GM12878 (cell line): ENCODE results near the gene MRPL18. TPM values are rescaled to one million over a fixed set of nuclear protein-coding genes. Genes with fewer than 3 reads are reported as not detected.

Experiments
- ATAC-seq: fragments of 200-7000 bp; cut with Tn5 transposase; 3 replicates; pipeline ENCODE4 v1.9.1; 2020; ENCODE audit warnings: mild to moderate bottlenecking, moderate library complexity
- BruUV-seq: library from RNA; stranded (reverse); fragments of 400-500 nt; replicated peaks from 2 replicates; lab custom pipeline; 2021; lab: Mats Ljungman, UMichigan
- CTCF ChIA-PET: fragments of 300-600 bp; sonication (Branson Sonifier 250); formaldehyde crosslinking; extraction: SDS; loops from one replicate; lab custom pipeline; 2021; ENCODE audit warnings: inconsistent platforms; lab: Yijun Ruan, JAX
- POLR2A ChIA-PET: fragments of 350-600 bp; formaldehyde crosslinking; extraction: SDS; loops from one replicate; lab custom pipeline; 2021; ENCODE audit warnings: inconsistent platforms; lab: Charles Lee
- RAD21 ChIA-PET: fragments of 300-600 bp; sonication (Branson Sonifier 250); formaldehyde crosslinking; loops from one replicate; lab custom pipeline; 2023; ENCODE audit warnings: antibody characterized with exemption; ENCODE audit not compliant: unreplicated experiment; lab: Charles Lee
- SMC1A ChIA-PET: fragments of 300-600 bp; sonication (Branson Sonifier 250); formaldehyde crosslinking; loops from one replicate; lab custom pipeline; 2023; ENCODE audit not compliant: unreplicated experiment, uncharacterized antibody; lab: Charles Lee
- DNase-seq: peaks from one replicate; pipeline ENCODE4 v3.0.0-alpha.2; 2011; ENCODE audit warnings: low read depth, low spot score
- FAIRE-seq: peaks from 3 replicates; lab custom pipeline; 2011; peaks lifted over from hg19 to GRCh38; lab: Jason Lieb, UNC
- H2AFZ ChIP-seq: 2 replicates; pipeline ENCODE4 v1.6.0; 2011; ENCODE audit warnings: low read depth, low read length, control low read depth; ENCODE audit not compliant: control insufficient read depth
- H3K27ac ChIP-seq: 2 replicates; pipeline ENCODE4 v1.5.1; 2011; ENCODE audit warnings: control low read depth; ENCODE audit not compliant: control insufficient read depth, insufficient read depth
- H3K27me3 ChIP-seq, 2 experiments: replicated peaks in 1 of 2; 2 replicates each; pipeline versions ENCODE4 v1.6.0 to v1.6.1; 2011; ENCODE audit warnings: low read length in 1 of 2; ENCODE audit not compliant: control insufficient read depth in 2 of 2, insufficient read depth in 2 of 2
- H3K36me3 ChIP-seq, 2 experiments: 2 replicates each; pipeline ENCODE4 v1.5.1; 2011; ENCODE audit warnings: low read length in 1 of 2; ENCODE audit not compliant: control insufficient read depth in 2 of 2, insufficient read depth in 2 of 2
- H3K4me1 ChIP-seq: 2 replicates; pipeline ENCODE4 v1.6.1; 2011; ENCODE audit warnings: mild to moderate bottlenecking, low read length, moderate library complexity, mixed read lengths; ENCODE audit not compliant: control insufficient read depth, insufficient read depth
- H3K4me2 ChIP-seq: 2 replicates; pipeline ENCODE4 v1.6.0; 2011; ENCODE audit warnings: control low read depth; ENCODE audit not compliant: control insufficient read depth, insufficient read depth
- H3K4me3 ChIP-seq: fragments of 200-600 bp; sonication (generic); 2 replicates; pipeline ENCODE4 v1.5.1; 2016
- H3K79me2 ChIP-seq: 2 replicates; pipeline ENCODE4 v1.6.0; 2011; ENCODE audit warnings: low read length; ENCODE audit not compliant: control insufficient read depth, insufficient read depth
- H3K9ac ChIP-seq: 2 replicates; pipeline ENCODE4 v1.8.0; 2011; ENCODE audit warnings: low read length, control low read depth, mixed read lengths; ENCODE audit not compliant: control insufficient read depth, insufficient read depth
- H3K9me3 ChIP-seq: replicated peaks from 3 replicates; pipeline ENCODE4 v1.5.1; 2011; ENCODE audit warnings: mild to moderate bottlenecking, low read length; ENCODE audit not compliant: control insufficient read depth, insufficient read depth
- H4K20me1 ChIP-seq: 2 replicates; pipeline ENCODE4 v1.6.0; 2011; ENCODE audit not compliant: control insufficient read depth, insufficient read depth
- ATF2 ChIP-seq: IDR thresholded peaks from 2 replicates; pipeline ENCODE4 v1.6.1; 2012; ENCODE audit warnings: low read length, inconsistent platforms
- CHD4 ChIP-seq: fragments of 200-600 bp; sonication (generic); IDR thresholded peaks from 2 replicates; pipeline ENCODE4 v1.6.1; 2016; ENCODE audit warnings: mild to moderate bottlenecking
- IKZF2 ChIP-seq, 2 experiments: fragments of 450-650 bp; IDR thresholded peaks; 2 replicates each; pipeline ENCODE4 v1.6.1; 2017; ENCODE audit warnings: mild to moderate bottlenecking in 2 of 2, moderate library complexity in 2 of 2
- JUND ChIP-seq: IDR thresholded peaks from 2 replicates; pipeline ENCODE4 v1.6.1; 2012; ENCODE audit warnings: low read depth, mild to moderate bottlenecking, low read length, improper control_type of control experiment, moderate library complexity
- MEF2B ChIP-seq: fragments of 450-650 bp; IDR thresholded peaks from 2 replicates; pipeline ENCODE4 v1.6.1; 2018; ENCODE audit warnings: mild to moderate bottlenecking, moderate library complexity; ENCODE audit not compliant: partially characterized antibody, poor library complexity, severe bottlenecking
- MLLT1 ChIP-seq: fragments of 450-650 bp; IDR thresholded peaks from 2 replicates; pipeline ENCODE4 v1.6.1; 2016; ENCODE audit warnings: mild to moderate bottlenecking
- NR2C1 ChIP-seq: fragments of 450-650 bp; IDR thresholded peaks from 2 replicates; pipeline ENCODE4 v1.6.1; 2017; ENCODE audit warnings: antibody characterized with exemption, mild to moderate bottlenecking, moderate library complexity
- NR2F1 ChIP-seq: fragments of 450-650 bp; conservative IDR thresholded peaks from 2 replicates; pipeline ENCODE4 v1.6.1; 2017; ENCODE audit warnings: mild to moderate bottlenecking
- POLR2AphosphoS5 ChIP-seq: IDR thresholded peaks from 2 replicates; pipeline ENCODE4 v1.6.1; 2011; ENCODE audit warnings: mild to moderate bottlenecking, low read length, inconsistent platforms
- RAD51 ChIP-seq: fragments of 450-650 bp; IDR thresholded peaks from 2 replicates; pipeline ENCODE4 v1.6.1; 2016; ENCODE audit warnings: moderate library complexity, mild to moderate bottlenecking, inconsistent platforms
- RFX5 ChIP-seq: IDR thresholded peaks from 2 replicates; pipeline ENCODE4 v1.6.1; 2011; ENCODE audit warnings: low read depth, low read length, improper control_type of control experiment
- SREBF1 ChIP-seq: IDR thresholded peaks from 2 replicates; pipeline ENCODE4 v1.6.1; 2012; ENCODE audit warnings: mild to moderate bottlenecking, low read length
- STAT3 ChIP-seq: IDR thresholded peaks from 2 replicates; pipeline ENCODE4 v1.6.1; 2011; ENCODE audit warnings: low read depth, low read length, improper control_type of control experiment
- ZNF24 ChIP-seq: fragments of 450-650 bp; IDR thresholded peaks from 2 replicates; pipeline ENCODE4 v1.6.1; 2017; ENCODE audit warnings: antibody characterized with exemption, mild to moderate bottlenecking
- WGBS: methylation state at CpG from one replicate; pipeline ENCODE4 v1.1.6; 2016; ENCODE audit warnings: low lambda C conversion rate; ENCODE audit not compliant: insufficient replicate concordance, insufficient coverage; ENCODE audit errors: missing lambda C conversion rate; 5-methylcytosine and 5-hydroxymethylcytosine counted together
- in situ Hi-C: fragments of 300-500 bp; cut with MboI; formaldehyde crosslinking; loops from 9 replicates; pipeline ENCODE4 v1.14.3; 2018; ENCODE audit warnings: mixed read lengths
- intact Hi-C: fragments of 100-400 bp; cut with micrococcal nuclease; formaldehyde crosslinking; loops from one replicate; pipeline ENCODE4 v1.14.2; 2022; ENCODE audit not compliant: unreplicated experiment
- polyA plus RNA-seq, 11 experiments: library from polyadenylated mRNA; depleted of rRNA in 4 of 11; unstranded in 6 of 11; stranded (reverse) in 5 of 11; fragments of >200 nt; fragmentation: Nextera tagmentation in 4 of 11; fragmentation: Illumina TruSeq in 1 of 11; extraction: Ambion mirVana in 4 of 11; extraction: Trizol in 1 of 11; gene quantifications; 1 replicate in 1 of 11; 2 replicates in 10 of 11; pipeline versions ENCODE4 v1.2.1 to v1.2.3, GENCODE V29; 2011 to 2016; ENCODE audit warnings: inconsistent platforms in 2 of 11, missing spikeins in 2 of 11, low read depth in 1 of 11
- total RNA-seq, 4 experiments: library from RNA; depleted of rRNA in 3 of 4; stranded (reverse); fragments of >200 nt in 3 of 4; fragmentation: Illumina TruSeq in 1 of 4; extraction: Trizol in 1 of 4; gene quantifications; 2 replicates each; pipeline versions ENCODE4 v1.2.1 to v1.2.3, GENCODE V29; 2013 to 2021
- TF ChIP-seq, protein P1 (sequence below): fragments of 450-650 bp; IDR thresholded peaks from 2 replicates; pipeline ENCODE4 v1.6.1; 2017; ENCODE audit warnings: mild to moderate bottlenecking, moderate library complexity
- TF ChIP-seq, protein P2 (sequence below): fragments of 450-650 bp; conservative IDR thresholded peaks from 2 replicates; pipeline ENCODE4 v1.6.1; 2017; ENCODE audit warnings: mild to moderate bottlenecking, moderate library complexity
- TF ChIP-seq, protein P3 (sequence below): IDR thresholded peaks from 2 replicates; pipeline ENCODE4 v1.6.1; 2011; ENCODE audit warnings: low read depth, mild to moderate bottlenecking, low read length, moderate library complexity, borderline replicate concordance; ENCODE audit errors: extremely low read depth

MRPL18 gene
- total and polyA plus RNA-seq, 10 of the 15 experiments (the other 5 are each of a cell fraction or from before 2014, with no cell fraction given), result 68.5 to 203 (median 116) TPM

GRCh38 chr6:159837511-159837910 is 47.2 kb downstream of the MRPL18 start:
- in situ Hi-C loops, result no loop called here
- Histone ChIP-seq H3K36me3 (no peaks in the 10 kb centered on the region), H3K79me2 (no peaks in the 10 kb centered on the region), H3K4me2 (no peak overlapping the region), H3K9ac (no peak overlapping the region), H4K20me1 (no peaks in the 10 kb centered on the region), H3K4me3 (no peak overlapping the region), H3K9me3 (no peaks in the 10 kb centered on the region), H2AFZ (no peak overlapping the region), H3K27ac (no peak overlapping the region), H3K27me3 (no peaks in the 10 kb centered on the region), H3K4me1 (no peaks in the 10 kb centered on the region)
- intact Hi-C loops, result no loop called here
- RAD21 ChIA-PET, result no interaction called here
- FAIRE-seq (no peak), DNase-seq (no peak), ATAC-seq (no peak)
- WGBS, result 67% methylated on average over 8 of the region's 8 CpGs
- POLR2A ChIA-PET, result no interaction called here
- BruUV-seq, result no TSS peak
- CTCF ChIA-PET, result interaction anchor here (1.1 kb wide), 1 partner anchor 105 kb away, joined by 3 read pairs; no protein-coding TSS in a partner anchor
- SMC1A ChIA-PET, result interaction anchor here (0.5 to 1.8 kb wide), 4 partner anchors 14 to 1842 kb away, joined by 3 to 5 read pairs (median 3); no protein-coding TSS in a partner anchor
- TF ChIP-seq NR2C1, result no peak
- no peak for TF ChIP-seq RFX5
- TF ChIP-seq SREBF1, result no peak
- TF ChIP-seq ZNF24, result no peak
- no peak for TF ChIP-seq MLLT1
- TF ChIP-seq MEF2B, result no peak
- TF ChIP-seq IKZF2 (IDR thresholded peaks at IDR 0.05), result no peak
- TF ChIP-seq JUND, result no peak
- no peak for TF ChIP-seq CHD4
- TF ChIP-seq, protein P1, sequence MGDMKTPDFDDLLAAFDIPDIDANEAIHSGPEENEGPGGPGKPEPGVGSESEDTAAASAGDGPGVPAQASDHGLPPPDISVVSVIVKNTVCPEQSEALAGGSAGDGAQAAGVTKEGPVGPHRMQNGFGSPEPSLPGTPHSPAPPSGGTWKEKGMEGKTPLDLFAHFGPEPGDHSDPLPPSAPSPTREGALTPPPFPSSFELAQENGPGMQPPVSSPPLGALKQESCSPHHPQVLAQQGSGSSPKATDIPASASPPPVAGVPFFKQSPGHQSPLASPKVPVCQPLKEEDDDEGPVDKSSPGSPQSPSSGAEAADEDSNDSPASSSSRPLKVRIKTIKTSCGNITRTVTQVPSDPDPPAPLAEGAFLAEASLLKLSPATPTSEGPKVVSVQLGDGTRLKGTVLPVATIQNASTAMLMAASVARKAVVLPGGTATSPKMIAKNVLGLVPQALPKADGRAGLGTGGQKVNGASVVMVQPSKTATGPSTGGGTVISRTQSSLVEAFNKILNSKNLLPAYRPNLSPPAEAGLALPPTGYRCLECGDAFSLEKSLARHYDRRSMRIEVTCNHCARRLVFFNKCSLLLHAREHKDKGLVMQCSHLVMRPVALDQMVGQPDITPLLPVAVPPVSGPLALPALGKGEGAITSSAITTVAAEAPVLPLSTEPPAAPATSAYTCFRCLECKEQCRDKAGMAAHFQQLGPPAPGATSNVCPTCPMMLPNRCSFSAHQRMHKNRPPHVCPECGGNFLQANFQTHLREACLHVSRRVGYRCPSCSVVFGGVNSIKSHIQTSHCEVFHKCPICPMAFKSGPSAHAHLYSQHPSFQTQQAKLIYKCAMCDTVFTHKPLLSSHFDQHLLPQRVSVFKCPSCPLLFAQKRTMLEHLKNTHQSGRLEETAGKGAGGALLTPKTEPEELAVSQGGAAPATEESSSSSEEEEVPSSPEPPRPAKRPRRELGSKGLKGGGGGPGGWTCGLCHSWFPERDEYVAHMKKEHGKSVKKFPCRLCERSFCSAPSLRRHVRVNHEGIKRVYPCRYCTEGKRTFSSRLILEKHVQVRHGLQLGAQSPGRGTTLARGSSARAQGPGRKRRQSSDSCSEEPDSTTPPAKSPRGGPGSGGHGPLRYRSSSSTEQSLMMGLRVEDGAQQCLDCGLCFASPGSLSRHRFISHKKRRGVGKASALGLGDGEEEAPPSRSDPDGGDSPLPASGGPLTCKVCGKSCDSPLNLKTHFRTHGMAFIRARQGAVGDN, result no peak
- no peak for TF ChIP-seq ATF2
- no peak for TF ChIP-seq POLR2AphosphoS5
- no peak for TF ChIP-seq RAD51
- TF ChIP-seq STAT3, result no peak
- TF ChIP-seq, protein P2, sequence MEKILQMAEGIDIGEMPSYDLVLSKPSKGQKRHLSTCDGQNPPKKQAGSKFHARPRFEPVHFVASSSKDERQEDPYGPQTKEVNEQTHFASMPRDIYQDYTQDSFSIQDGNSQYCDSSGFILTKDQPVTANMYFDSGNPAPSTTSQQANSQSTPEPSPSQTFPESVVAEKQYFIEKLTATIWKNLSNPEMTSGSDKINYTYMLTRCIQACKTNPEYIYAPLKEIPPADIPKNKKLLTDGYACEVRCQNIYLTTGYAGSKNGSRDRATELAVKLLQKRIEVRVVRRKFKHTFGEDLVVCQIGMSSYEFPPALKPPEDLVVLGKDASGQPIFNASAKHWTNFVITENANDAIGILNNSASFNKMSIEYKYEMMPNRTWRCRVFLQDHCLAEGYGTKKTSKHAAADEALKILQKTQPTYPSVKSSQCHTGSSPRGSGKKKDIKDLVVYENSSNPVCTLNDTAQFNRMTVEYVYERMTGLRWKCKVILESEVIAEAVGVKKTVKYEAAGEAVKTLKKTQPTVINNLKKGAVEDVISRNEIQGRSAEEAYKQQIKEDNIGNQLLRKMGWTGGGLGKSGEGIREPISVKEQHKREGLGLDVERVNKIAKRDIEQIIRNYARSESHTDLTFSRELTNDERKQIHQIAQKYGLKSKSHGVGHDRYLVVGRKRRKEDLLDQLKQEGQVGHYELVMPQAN, result no peak
- TF ChIP-seq, protein P3, sequence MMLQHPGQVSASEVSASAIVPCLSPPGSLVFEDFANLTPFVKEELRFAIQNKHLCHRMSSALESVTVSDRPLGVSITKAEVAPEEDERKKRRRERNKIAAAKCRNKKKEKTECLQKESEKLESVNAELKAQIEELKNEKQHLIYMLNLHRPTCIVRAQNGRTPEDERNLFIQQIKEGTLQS, result no peak
- no peak for TF ChIP-seq NR2F1
